HEK293 (cell line): ENCODE measurements around the gene MAST2.

ENCODE experiments used
- SP2 ChIP-seq: fragments of 450-650 bp; formaldehyde crosslinking; IDR thresholded peaks from 2 replicates; pipeline ENCODE4 v1.5.1; 2016; ENCODE audit warnings: missing biosample characterization, missing genetic modification characterization
- ZBTB1 ChIP-seq: fragments of 450-650 bp; formaldehyde crosslinking; IDR thresholded peaks from 2 replicates; pipeline ENCODE4 v1.5.1; 2016; ENCODE audit warnings: missing biosample characterization, missing genetic modification characterization
- ZNF16 ChIP-seq: fragments of 450-650 bp; formaldehyde crosslinking; IDR thresholded peaks from 2 replicates; pipeline ENCODE4 v1.5.1; 2016; ENCODE audit warnings: low read depth, missing biosample characterization, missing genetic modification characterization
- ZNF24 ChIP-seq: fragments of 450-650 bp; formaldehyde crosslinking; IDR thresholded peaks from 2 replicates; pipeline ENCODE4 v1.5.1; 2016; ENCODE audit warnings: missing biosample characterization, missing genetic modification characterization
- ZNF354C ChIP-seq: fragments of 450-650 bp; formaldehyde crosslinking; IDR thresholded peaks from 2 replicates; pipeline ENCODE4 v1.5.1; 2016; ENCODE audit warnings: missing biosample characterization, missing genetic modification characterization, low read depth, borderline replicate concordance
- ZNF529 ChIP-seq: fragments of 450-650 bp; formaldehyde crosslinking; IDR thresholded peaks from 2 replicates; pipeline ENCODE4 v1.5.1; 2017; ENCODE audit warnings: missing genetic modification characterization, missing biosample characterization; ENCODE audit not compliant: insufficient replicate concordance
- TF ChIP-seq, protein P1 (sequence below): fragments of 450-650 bp; formaldehyde crosslinking; IDR thresholded peaks from 2 replicates; pipeline ENCODE4 v1.5.1; 2016; ENCODE audit warnings: missing biosample characterization, missing genetic modification characterization
- TF ChIP-seq, protein P2 (sequence below): fragments of 450-650 bp; formaldehyde crosslinking; IDR thresholded peaks from 2 replicates; pipeline ENCODE4 v1.5.1; 2016; ENCODE audit warnings: missing biosample characterization, missing genetic modification characterization
- TF ChIP-seq, protein P3 (sequence below): fragments of 450-650 bp; formaldehyde crosslinking; IDR thresholded peaks from 2 replicates; pipeline ENCODE4 v1.5.1; 2016; ENCODE audit warnings: missing biosample characterization, missing genetic modification characterization
- TF ChIP-seq, protein P4 (sequence below): fragments of 450-650 bp; formaldehyde crosslinking; IDR thresholded peaks from 2 replicates; pipeline ENCODE4 v1.5.1; 2016; ENCODE audit warnings: missing biosample characterization, missing genetic modification characterization

DNA sequence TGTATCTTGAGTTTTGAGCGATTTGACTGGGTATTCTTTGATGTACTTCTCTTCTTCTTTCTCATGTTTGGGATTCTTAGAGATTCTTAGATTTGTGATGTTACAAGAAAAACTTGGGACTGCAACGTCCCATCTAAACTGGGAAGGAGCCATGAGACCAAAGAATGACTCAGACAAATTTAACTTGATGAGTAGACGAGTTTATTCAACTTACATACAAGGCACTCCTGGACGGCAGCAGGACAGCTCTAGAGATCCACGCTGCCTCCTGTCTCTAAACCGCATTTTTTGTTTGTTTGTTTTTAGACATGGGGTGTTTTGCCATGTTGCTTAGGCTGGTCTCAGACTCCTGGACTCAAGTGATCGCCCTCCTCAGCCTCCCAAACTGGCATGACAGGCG is 191.9 kb downstream of the MAST2 start:
- TF ChIP-seq SP2 (no peak), ZBTB1 (no peak), ZNF529 (no peak), ZNF24 (tag by site-specific recombination) (no peak), ZNF16 (tag by site-specific recombination) (no peak), ZNF354C (tag by site-specific recombination) (no peak)
- TF ChIP-seq, protein P1, sequence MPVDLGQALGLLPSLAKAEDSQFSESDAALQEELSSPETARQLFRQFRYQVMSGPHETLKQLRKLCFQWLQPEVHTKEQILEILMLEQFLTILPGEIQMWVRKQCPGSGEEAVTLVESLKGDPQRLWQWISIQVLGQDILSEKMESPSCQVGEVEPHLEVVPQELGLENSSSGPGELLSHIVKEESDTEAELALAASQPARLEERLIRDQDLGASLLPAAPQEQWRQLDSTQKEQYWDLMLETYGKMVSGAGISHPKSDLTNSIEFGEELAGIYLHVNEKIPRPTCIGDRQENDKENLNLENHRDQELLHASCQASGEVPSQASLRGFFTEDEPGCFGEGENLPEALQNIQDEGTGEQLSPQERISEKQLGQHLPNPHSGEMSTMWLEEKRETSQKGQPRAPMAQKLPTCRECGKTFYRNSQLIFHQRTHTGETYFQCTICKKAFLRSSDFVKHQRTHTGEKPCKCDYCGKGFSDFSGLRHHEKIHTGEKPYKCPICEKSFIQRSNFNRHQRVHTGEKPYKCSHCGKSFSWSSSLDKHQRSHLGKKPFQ (tag by site-specific recombination): no peak
- TF ChIP-seq, protein P2, sequence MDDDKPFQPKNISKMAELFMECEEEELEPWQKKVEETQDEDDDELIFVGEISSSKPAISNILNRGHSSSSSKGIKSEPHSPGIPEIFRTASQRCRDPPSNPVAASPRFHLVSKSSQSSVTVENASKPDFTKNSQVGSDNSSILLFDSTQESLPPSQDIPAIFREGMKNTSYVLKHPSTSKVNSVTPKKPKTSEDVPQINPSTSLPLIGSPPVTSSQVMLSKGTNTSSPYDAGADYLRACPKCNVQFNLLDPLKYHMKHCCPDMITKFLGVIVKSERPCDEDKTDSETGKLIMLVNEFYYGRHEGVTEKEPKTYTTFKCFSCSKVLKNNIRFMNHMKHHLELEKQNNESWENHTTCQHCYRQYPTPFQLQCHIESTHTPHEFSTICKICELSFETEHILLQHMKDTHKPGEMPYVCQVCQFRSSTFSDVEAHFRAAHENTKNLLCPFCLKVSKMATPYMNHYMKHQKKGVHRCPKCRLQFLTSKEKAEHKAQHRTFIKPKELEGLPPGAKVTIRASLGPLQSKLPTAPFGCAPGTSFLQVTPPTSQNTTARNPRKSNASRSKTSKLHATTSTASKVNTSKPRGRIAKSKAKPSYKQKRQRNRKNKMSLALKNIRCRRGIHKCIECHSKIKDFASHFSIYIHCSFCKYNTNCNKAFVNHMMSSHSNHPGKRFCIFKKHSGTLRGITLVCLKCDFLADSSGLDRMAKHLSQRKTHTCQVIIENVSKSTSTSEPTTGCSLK: no peak
- TF ChIP-seq, protein P3, sequence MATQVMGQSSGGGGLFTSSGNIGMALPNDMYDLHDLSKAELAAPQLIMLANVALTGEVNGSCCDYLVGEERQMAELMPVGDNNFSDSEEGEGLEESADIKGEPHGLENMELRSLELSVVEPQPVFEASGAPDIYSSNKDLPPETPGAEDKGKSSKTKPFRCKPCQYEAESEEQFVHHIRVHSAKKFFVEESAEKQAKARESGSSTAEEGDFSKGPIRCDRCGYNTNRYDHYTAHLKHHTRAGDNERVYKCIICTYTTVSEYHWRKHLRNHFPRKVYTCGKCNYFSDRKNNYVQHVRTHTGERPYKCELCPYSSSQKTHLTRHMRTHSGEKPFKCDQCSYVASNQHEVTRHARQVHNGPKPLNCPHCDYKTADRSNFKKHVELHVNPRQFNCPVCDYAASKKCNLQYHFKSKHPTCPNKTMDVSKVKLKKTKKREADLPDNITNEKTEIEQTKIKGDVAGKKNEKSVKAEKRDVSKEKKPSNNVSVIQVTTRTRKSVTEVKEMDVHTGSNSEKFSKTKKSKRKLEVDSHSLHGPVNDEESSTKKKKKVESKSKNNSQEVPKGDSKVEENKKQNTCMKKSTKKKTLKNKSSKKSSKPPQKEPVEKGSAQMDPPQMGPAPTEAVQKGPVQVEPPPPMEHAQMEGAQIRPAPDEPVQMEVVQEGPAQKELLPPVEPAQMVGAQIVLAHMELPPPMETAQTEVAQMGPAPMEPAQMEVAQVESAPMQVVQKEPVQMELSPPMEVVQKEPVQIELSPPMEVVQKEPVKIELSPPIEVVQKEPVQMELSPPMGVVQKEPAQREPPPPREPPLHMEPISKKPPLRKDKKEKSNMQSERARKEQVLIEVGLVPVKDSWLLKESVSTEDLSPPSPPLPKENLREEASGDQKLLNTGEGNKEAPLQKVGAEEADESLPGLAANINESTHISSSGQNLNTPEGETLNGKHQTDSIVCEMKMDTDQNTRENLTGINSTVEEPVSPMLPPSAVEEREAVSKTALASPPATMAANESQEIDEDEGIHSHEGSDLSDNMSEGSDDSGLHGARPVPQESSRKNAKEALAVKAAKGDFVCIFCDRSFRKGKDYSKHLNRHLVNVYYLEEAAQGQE: no peak
- TF ChIP-seq, protein P4, sequence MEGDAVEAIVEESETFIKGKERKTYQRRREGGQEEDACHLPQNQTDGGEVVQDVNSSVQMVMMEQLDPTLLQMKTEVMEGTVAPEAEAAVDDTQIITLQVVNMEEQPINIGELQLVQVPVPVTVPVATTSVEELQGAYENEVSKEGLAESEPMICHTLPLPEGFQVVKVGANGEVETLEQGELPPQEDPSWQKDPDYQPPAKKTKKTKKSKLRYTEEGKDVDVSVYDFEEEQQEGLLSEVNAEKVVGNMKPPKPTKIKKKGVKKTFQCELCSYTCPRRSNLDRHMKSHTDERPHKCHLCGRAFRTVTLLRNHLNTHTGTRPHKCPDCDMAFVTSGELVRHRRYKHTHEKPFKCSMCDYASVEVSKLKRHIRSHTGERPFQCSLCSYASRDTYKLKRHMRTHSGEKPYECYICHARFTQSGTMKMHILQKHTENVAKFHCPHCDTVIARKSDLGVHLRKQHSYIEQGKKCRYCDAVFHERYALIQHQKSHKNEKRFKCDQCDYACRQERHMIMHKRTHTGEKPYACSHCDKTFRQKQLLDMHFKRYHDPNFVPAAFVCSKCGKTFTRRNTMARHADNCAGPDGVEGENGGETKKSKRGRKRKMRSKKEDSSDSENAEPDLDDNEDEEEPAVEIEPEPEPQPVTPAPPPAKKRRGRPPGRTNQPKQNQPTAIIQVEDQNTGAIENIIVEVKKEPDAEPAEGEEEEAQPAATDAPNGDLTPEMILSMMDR (tag by site-specific recombination): no peak
